ENCODE measurements around the gene VPS37B.
A peak's percentile ranks its signal among the peaks of the same experiment; 100 is the strongest.

Gene VPS37B

DNA sequence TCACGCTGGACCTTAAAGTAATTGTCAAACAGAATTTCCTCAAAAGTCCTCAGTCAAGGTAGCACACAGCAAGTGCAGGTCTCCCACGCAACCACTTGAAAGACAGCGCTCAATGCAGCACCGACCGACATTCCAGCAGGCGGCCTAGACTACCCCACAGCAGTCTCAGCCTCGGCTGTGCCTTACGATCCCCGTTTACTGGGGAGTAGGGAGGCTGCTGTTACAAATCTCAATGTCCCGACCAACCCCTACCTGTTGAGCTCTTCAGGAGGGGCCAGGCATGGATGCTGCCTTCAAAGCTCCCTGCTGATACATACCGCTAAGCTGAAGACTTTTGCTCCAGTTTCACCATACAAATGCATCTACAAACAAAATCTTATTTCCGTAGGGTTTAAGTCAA lies 21.8 kb downstream of the VPS37B start:
- no peak overlapping the region for H3K4me3 ChIP-seq (replicated peaks; ENCODE audit: low read depth, low read length)
- TF ChIP-seq, protein P1, sequence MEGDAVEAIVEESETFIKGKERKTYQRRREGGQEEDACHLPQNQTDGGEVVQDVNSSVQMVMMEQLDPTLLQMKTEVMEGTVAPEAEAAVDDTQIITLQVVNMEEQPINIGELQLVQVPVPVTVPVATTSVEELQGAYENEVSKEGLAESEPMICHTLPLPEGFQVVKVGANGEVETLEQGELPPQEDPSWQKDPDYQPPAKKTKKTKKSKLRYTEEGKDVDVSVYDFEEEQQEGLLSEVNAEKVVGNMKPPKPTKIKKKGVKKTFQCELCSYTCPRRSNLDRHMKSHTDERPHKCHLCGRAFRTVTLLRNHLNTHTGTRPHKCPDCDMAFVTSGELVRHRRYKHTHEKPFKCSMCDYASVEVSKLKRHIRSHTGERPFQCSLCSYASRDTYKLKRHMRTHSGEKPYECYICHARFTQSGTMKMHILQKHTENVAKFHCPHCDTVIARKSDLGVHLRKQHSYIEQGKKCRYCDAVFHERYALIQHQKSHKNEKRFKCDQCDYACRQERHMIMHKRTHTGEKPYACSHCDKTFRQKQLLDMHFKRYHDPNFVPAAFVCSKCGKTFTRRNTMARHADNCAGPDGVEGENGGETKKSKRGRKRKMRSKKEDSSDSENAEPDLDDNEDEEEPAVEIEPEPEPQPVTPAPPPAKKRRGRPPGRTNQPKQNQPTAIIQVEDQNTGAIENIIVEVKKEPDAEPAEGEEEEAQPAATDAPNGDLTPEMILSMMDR (IDR thresholded peaks at IDR 0.05; ENCODE audit: low read depth, low read length, missing control alignments), result no peak
- no peak for DNase-seq (ENCODE audit: extremely low read depth, low read depth)

DNA sequence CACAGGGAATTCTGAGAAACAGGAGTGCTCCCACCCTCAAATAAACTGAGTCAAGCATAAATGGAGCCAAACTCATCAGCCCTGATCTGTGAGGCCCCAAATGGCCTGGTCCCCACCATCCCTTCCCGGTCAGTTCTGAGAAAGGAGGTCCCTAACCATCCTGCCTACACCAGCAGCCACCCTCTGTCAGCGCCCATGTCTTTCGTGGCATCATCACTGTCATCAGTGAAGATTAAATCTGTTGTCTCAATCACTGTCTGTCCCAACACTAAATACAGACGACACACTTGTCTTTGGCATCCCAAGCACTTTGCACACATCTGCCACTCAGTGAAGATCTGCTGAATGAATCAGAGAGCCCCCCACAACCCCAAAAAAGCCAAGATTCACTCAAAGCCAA lies 22.4 kb downstream of the VPS37B start:
- TF ChIP-seq, protein P1 (IDR thresholded peaks at IDR 0.05; ENCODE audit: low read depth, low read length, missing control alignments), result no peak
- no peak overlapping the region for H3K4me3 ChIP-seq (replicated peaks; ENCODE audit: low read depth, low read length)
- no peak for DNase-seq (ENCODE audit: extremely low read depth, low read depth)

DNA sequence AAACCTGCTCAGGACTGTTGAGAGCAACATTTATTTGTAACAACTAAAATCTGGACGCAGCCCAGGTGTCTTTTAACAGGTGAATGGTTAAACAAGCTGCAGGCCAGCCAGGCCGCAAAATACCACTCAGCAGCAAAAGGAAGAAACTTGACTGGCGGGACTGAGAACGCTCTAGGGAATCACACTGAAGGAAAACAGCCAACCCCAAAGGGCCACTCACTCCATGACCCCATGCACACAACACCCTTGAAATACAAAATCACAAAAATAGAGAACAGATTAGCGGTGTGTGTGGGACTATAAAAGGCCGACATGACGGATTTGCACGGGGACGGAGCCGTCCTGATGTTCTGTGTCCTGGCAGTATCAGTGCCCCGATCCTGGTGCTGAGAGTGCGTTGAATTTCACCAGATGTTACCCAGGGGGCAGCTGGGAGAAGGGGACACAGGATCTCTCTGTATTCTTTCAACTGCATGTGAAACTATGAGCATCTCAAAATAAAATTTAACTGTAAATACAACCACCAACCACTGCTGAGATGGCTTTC lies 23.0 kb downstream of the VPS37B start:
- H3K4me3 ChIP-seq (replicated peaks; ENCODE audit: low read depth, low read length), result no peak overlapping the region; the same call in 1 of the 2 replicates
- TF ChIP-seq, protein P1 (IDR thresholded peaks at IDR 0.05; ENCODE audit: low read depth, low read length, missing control alignments), result peak; percentile 4

DNA sequence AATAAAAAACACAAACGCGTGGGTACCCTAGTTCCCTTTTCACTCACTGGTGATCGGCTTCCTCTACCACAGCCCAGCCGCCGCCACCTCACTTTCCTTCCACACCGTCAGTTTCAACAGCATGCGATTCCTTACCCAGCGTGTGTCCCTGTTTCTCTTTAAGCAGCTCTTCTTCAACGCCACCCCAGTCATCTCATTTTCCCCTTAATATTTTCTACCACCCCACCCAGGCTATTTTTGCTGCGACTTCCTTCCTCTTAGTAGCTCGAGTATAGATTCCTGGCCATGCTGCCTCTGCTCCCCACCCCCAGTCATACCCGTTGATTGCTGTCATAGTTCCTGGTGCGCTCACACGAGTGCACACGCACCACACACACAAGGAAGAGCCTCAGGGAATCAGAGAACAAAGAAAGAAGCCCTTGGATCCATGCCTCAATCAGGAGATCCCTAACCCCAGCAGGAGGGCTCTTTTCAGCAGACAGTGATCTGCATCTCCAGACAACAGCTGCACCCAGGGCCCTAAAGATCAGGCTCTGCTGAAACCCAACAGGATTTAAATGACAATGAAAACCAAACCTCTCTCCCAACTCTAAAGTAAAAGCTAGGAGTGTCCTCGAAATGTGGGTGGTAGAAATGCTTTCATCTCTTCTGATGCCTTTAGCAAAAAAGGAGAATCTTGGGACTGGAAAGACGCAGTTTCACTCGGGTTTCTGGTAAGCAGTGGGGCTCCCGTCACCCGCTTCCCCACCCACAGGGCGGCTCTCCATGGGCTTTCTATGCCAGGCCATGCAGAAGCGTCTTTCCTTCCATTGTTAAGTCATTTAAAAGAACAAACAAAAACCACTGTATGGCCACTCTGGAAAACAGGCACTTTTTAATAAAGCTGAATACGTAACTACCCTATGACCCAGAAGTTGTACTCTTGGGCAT lies 23.8 kb downstream of the VPS37B start:
- DNase-seq (ENCODE audit: extremely low read depth, low read depth), result no peak
- TF ChIP-seq, protein P1 (IDR thresholded peaks at IDR 0.05; ENCODE audit: low read depth, low read length, missing control alignments), result no peak
- H3K4me3 ChIP-seq (replicated peaks; ENCODE audit: low read depth, low read length), result peak overlapping the region; percentile 41

More for the DNA sequence above, 23.0 kb downstream of the VPS37B start:
- no peak for DNase-seq (ENCODE audit: extremely low read depth, low read depth)

DNA sequence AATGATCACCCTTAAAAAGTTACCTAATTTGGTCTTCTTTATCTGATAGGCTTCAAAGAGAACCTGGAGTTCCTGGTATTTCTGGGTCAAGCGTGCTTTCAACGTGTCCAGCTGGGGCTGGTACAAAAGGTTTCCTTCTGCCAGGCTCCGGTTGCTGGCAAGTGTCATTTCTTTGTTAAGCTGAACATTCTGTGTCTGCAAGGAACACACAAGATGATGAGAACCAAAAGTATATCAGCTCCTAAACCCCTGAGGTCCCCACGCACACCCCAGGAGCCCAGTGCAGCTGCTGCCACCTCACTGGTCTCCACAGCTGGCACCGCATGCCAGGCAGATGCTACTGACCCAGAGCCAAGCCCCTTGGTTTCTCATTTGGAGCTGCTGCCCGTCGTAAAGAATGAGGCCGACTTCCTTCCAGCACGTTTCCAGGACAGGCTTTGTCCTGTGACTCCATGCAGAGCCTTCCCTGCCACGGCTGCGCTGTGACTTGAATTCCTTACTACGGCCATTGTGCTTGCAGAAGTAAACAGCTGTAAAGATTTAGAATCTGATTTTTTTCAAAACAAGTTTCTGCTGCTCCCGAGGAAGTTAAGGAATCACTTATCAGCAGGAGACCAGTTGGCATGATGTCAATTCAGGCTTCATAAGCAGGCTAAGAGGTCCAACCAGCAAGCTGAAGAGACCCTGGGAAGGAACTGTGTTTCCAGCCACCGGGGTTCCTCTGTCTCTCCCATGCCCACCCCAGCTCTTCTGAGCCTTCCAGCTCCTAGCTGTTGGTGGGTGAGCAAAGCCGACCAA lies 24.9 kb downstream of the VPS37B start:
- DNase-seq (ENCODE audit: extremely low read depth, low read depth), result no peak
- TF ChIP-seq, protein P1 (IDR thresholded peaks at IDR 0.05; ENCODE audit: low read depth, low read length, missing control alignments), result no peak
- peak overlapping the region; percentile 41 for H3K4me3 ChIP-seq (replicated peaks; ENCODE audit: low read depth, low read length)

DNA sequence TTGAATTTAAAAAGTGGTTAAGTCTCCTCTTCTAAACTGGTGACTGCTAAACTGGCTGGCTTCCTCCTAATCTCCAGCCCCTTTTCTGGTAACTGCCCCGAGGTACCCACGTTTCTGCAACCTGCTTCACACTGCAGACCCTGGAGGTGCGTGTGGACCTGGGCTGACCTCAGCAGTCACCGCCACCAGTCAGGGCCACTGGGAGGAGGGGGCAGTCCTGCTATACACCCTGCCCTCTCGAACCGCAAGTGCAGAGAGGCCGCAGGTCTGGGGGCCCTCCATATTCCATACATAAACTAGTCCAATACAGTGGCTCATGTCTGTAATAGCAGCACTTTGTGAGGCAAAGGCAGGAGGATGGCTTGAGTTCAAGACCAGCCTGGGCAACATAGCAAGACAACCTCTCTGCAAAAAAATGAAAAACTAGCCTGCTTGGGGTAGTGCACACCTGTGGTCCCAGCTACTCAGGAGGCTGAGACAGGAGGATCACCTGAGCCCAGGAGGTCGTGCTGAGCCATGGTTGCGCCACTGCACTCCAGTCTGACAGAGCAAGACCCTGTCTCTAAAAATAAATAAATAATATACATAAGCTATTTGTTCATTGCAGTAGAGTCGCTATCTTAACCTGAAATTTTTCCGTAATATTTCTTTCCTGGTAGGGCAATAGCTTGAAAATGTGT lies 25.6 kb downstream of the VPS37B start:
- TF ChIP-seq, protein P1 (IDR thresholded peaks at IDR 0.05; ENCODE audit: low read depth, low read length, missing control alignments), result no peak
- DNase-seq (ENCODE audit: extremely low read depth, low read depth), result no peak
- no peak overlapping the region for H3K4me3 ChIP-seq (replicated peaks; ENCODE audit: low read depth, low read length)

All from HFF-Myc (cell line).